HG03342 (cell line): ENCODE data around the gene IGIP.

Experiments used
- ATAC-seq: cut with Tn5 transposase; IDR thresholded peaks from one replicate; pipeline ENCODE4 v1.9.1; 2021; ENCODE audit warnings: mild to moderate bottlenecking, moderate library complexity; ENCODE audit not compliant: unreplicated experiment

IGIP gene

DNA sequence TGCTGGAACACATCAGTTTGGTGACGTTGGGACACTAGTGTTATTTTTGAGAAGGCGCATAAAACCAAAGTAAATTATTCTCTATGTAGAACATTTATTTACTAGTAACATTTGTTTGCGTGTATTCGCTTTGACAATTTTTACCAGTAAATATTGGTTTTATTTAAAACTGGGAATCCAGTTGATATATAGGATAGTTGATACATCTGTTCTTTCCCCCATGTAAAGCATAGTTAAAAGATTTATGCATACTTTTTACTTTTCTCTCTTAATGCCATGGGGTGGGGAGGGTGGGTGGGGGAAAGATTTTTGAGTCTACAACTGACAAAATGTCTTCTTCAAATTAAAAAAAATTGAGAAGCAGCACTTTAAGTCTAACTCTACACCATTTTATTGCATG lies at the start of gene IGIP:
Gene IGIP (plus strand): TSS at position 301 of the 400 bp plus-strand sequence. CDS start 2,540 bp downstream, outside the sequence.
- ATAC-seq, result no peak

GRCh38 chr5:140076142-140076541 lies 49.6 kb upstream of the IGIP start:
- no peak for ATAC-seq

DNA sequence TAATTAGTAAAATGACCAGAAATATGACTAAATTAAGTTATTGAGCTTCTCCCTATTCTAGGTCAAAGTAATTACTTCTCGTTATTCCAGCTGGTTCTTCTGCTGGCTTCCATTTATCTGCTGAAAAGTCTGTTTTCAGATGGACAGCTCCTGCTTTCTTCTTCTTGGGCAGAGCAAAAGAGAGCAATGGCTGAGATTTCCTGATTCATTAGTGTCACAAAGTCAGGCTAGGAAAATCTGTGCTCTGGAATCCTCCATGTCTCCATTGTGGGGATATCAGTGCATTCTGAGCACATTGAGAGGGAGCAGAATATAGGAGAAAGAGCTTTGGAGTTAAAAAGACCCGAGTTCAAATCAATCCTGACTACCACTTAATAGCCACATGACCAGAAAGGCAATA lies 48.9 kb upstream of the IGIP start:
- ATAC-seq, result no peak

- no peak for ATAC-seq
Observed at GRCh38 chr5:140083120-140083519, 42.6 kb upstream of the IGIP start.

- ATAC-seq, result no peak
Observed at GRCh38 chr5:140083650-140084049, 42.1 kb upstream of the IGIP start.

- no peak for ATAC-seq
Observed at GRCh38 chr5:140084541-140084940, 41.2 kb upstream of the IGIP start.

GRCh38 chr5:140090251-140090650 lies 35.5 kb upstream of the IGIP start:
- ATAC-seq, result no peak

DNA sequence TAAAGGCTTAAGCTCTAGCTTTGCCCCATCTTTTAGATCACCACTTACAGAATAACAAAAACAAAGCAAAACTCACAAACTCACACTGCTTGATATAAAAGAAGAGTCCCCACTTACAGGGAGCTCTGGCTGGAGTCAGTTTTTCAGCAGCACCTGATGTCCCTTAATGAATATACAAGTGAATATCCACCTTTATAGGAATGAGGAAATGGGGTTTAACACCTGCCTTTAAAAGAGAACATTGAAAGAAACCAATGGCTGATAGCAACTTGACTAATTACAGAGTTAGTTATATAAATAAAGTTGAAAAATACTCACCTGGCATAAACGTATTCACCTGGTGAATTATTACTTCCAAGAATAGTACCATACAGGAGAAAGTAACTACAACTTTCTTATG lies 32.6 kb upstream of the IGIP start:
- ATAC-seq, result no peak

- no peak for ATAC-seq
Observed at GRCh38 chr5:140093866-140094265, 31.9 kb upstream of the IGIP start.

DNA sequence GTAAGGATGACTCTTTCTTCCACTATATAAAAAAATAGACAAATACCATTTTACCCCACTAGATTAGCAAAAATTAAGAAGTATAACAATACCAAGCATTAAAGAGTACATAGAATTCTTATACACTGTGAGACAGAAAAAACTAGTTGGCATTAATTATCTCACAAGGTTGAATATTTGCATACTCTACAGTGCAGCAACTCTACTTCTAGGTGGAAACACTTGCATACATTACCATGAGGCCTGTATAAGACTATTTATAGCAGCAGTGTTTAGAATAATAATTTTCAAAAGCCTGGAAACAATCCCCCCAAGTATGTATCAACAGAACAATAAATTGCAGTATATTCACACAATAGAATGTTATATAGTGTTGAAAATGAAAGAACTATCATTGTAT lies 30.8 kb upstream of the IGIP start:
- no peak for ATAC-seq

DNA sequence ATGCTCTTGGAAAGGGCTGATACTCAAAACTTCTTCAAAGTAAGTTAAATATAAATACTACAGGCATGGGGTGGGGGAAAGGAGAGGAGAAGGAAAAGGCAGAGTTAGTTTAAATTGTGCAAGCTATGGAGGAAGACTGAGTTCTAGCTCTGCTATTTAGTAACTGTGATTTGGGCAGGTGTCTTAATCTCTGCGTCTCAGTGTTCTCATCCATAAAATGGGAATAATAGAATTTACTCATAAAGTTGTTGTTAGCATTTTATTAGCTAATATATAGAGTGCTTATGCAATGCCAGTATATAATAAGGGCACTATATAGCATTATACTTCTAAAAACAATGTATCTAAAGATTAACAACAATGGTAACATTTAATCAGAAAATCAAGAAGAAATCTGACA lies 24.6 kb upstream of the IGIP start:
- ATAC-seq, result no peak

DNA sequence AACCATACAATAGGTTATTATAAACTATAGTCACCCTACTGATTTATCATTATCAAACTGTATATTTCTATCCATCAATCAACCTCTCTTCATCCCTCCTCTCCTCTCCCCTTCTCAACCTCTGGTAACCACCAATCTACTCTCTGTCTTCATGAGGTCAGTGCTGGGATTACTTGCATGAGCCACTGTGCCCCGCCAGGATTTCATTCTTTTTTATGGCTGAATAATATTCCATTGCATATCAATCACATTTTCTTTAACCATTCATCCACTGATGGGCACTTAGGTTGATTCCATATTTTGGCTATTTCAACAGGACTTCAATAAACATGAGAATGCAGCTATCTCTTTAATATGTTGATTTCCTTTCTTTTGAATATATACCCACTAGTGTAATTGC lies 22.6 kb upstream of the IGIP start:
- no peak for ATAC-seq

- ATAC-seq, result no peak
Observed at GRCh38 chr5:140104100-140104499, 21.6 kb upstream of the IGIP start.

- no peak for ATAC-seq
Observed at GRCh38 chr5:140106101-140106500, 19.6 kb upstream of the IGIP start.

DNA sequence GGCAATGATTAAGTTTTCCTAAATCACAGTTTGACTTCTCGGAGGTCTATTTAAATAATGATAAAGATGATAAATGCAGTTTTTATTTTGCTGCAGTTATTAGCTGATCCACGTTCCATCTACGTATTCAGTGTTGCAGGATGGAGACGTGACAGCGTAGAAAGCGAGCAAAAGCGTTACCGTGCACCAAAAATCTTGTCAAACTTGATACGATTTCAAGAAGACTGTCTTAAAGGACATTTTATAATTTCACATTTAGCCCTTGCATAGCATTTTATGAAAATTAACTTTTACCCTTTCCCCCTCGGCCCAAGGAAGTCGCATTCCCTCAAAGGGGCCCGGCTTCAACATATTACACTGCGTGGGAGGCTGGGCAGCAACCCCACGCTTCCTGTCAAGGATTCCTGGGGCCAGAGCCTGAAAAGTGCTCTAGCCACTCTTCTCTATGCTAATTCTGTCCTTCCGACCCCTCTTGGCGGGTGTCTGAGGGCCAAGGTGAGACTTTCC lies 18.9 kb upstream of the IGIP start:
- peak; percentile 3 for ATAC-seq

GRCh38 chr5:140107312-140108092 lies 18.2 kb upstream of the IGIP start:
- peak; percentile 88 for ATAC-seq

DNA sequence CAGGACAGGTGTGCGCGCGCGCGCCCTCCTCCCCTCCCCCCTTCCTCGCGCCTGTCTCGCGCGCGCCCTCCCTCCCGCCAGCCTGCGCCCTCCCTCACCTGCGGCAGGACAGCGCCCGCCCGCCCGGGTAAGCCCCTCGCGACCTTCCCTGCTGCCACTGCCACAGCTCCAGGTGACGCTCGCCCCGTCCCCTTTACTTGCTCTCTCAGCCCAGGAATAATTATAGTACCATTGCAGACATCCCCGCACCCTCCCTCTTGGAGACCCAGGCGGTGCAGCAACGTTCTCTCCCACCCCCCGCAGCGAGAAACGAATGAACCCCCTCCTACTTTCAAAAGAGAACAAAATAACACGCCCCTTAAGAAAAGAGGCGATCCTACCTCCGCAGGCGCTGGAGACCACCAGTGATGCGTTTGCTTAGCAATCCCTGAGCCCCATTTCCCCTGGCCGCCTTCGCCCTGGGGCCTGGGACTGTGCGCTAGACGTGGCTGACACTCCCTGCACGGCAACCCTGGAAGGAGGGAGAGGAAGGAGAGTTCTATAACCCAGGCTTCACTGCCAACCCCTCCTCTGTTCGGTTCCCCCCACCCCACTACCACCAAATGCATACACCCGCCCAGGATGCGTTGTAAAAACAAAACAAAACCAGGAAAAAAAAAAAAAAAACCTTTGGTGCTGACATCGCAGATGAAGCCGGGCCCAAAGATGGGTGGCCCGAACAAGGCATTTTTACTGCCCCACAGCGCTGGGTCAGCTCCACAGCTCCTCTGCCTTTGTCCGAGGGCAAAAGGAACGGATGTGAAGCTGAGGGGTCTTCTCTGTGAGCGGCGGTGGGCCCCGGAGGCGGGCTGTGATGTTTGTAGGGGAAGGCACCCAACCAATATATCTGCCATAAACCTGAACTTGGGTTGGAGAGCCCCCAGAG lies 17.4 kb upstream of the IGIP start:
- ATAC-seq, result no peak

DNA sequence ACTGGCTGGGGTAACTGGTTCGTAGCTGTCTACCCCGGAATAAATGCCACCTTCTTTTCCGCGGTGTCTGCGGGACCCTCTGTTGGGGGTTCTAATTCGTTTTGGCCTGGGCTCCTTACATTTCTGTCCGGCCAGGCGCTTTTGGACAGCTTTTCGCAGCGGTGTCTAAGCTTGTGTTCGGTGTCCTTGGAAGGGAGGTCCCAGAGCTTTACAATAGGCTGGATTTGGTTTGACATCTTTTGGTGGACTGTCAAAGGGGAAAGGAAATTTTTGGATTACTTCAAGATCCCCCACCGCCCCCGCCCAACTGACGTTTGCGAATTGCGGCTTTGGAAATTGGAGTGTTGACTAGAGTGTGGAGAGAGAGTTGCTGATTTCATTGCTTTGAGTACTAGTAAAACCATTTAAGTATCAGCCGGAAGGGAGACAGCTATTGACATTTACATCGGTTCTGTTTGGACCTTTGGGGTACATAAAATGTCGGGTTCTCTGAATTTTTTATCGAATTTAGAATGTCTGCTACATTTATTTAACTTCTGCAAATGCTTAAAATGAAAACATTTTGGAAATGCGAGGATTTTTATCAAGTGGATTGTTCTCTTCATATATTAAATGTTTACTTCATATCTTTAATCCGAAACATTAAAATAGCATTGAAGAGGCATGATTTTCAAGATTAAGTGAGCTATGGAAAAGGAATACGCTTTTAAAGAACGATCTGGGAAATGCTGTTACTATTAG lies 16.5 kb upstream of the IGIP start:
- ATAC-seq, result no peak

DNA sequence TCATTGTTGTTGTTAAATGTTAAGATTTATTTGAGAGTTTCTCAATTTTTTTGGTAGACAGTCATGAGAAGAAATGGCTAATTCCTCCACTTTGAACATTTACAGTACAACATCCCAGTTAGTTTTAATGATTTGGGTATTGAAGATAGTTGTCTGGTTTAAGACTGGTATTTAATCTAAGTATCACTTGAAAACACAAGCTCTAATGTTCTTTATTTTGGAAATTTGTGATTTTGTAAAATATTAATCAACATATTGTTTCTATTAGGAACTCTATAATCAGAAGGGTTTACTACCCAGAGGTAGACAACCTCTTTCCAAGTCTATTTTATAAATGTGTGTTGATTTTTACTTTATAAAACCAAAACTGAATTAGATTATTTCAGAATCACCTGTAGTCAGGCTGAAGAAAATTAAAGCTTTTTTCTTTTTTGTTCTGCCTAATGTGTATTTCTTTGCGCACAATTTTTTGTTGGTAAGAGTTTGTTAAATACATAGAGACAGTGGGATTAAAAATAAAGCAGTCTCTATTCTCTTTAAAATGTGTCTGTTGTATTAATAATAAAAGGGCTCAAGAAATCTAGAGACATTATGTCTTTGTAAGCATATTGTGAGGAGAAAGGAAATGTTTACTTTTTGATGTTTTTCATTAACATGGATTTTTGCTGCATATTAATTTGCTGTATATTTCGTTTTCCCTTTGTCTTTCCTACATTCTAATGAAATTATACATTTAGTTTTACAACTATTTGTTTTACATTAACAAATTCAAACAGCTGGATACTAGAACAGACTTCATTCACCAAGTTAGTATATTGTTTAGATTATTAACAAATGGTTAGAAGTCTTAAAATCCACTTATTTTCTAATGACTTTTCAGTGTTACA lies 15.7 kb upstream of the IGIP start:
- ATAC-seq, result no peak

DNA sequence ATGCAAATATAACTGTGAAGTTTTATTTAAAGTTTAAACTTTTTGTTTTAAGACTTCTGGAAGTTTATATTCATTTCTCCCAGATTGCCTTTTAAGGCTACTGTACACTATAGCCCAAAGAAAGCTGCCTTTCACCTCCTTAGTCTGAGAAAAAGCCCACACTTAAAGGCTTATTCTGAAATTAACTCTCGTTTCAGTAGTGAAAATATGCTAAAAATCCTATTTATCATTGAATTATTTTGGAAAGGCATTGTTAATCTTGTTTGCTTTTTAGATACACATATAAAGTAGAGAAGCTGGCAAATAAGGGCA lies 15.1 kb upstream of the IGIP start:
- no peak for ATAC-seq
